Spleen (tissue), 11 donors: ENCODE results near the gene TMCO4. TPM values are rescaled to one million over a fixed set of nuclear protein-coding genes. Genes with fewer than 3 reads are reported as not detected.

ENCODE experiments used
- DNase-seq: peaks from one replicate; pipeline ENCODE4 v3.0.0-alpha.2; 2020
- H3K27ac ChIP-seq, 8 donors: fragments of 200-600 bp; sonication (generic) in 7 of 8; 1 replicate in 4 of 8; 2 replicates in 4 of 8; pipeline versions ENCODE4 v1.5.0 to v1.8.0; 2016 to 2021; ENCODE audit warnings: inconsistent platforms in 4 of 8, mild to moderate bottlenecking in 4 of 8, moderate library complexity in 1 of 8
- H3K27me3 ChIP-seq, 7 donors: fragments of 200-600 bp; sonication (generic) in 6 of 7; replicated peaks in 1 of 7; 1 replicate in 4 of 7; 2 replicates in 3 of 7; pipeline versions ENCODE4 v1.5.0 to v1.8.0; 2016 to 2021; ENCODE audit warnings: inconsistent platforms in 3 of 7, mild to moderate bottlenecking in 1 of 7
- H3K36me3 ChIP-seq, 6 donors: fragments of 200-600 bp; sonication (generic) in 5 of 6; 1 replicate in 4 of 6; 2 replicates in 2 of 6; pipeline versions ENCODE4 v1.5.0 to v1.8.0; 2016 to 2021; ENCODE audit warnings: inconsistent platforms in 2 of 6
- H3K4me1 ChIP-seq, 6 donors: fragments of 200-600 bp; sonication (generic) in 5 of 6; 1 replicate in 3 of 6; 2 replicates in 3 of 6; pipeline versions ENCODE4 v1.5.0 to v1.8.0; 2016 to 2021; ENCODE audit warnings: inconsistent platforms in 3 of 6
- H3K4me3 ChIP-seq, 8 donors: fragments of 200-600 bp; sonication (generic) in 7 of 8; 1 replicate in 4 of 8; 2 replicates in 4 of 8; pipeline versions ENCODE4 v1.5.0 to v1.8.0; 2016 to 2021; ENCODE audit warnings: inconsistent platforms in 4 of 8, mild to moderate bottlenecking in 4 of 8, moderate library complexity in 2 of 8
- H3K9me3 ChIP-seq, 8 donors: fragments of 200-600 bp; sonication (generic) in 7 of 8; 1 replicate in 4 of 8; 2 replicates in 4 of 8; pipeline versions ENCODE4 v1.5.0 to v1.8.0; 2016 to 2021; ENCODE audit warnings: inconsistent platforms in 4 of 8
- POLR2A ChIP-seq, 3 donors: fragments of 450-650 bp; IDR thresholded peaks; one replicate each; pipeline ENCODE4 v1.5.1; 2017; ENCODE audit warnings: antibody characterized with exemption in 3 of 3, mild to moderate bottlenecking in 1 of 3
- POLR2AphosphoS5 ChIP-seq, 3 donors: sonication (generic); formaldehyde crosslinking; IDR thresholded peaks; one replicate each; pipeline ENCODE4 v1.5.1; 2017; ENCODE audit warnings: antibody characterized with exemption in 3 of 3
- WGBS, 5 donors: extraction: QIAGEN DNeasy Blood & Tissue Kit in 3 of 5; methylation state at CpG; one replicate each; pipeline versions ENCODE4 v1.1.5 to v1.1.7; 2013 to 2018; 5-methylcytosine and 5-hydroxymethylcytosine counted together
- intact Hi-C: fragments of 100-400 bp; cut with DNase I; formaldehyde crosslinking; loops from one replicate; pipeline ENCODE4 v1.15.0; 2023; ENCODE audit warnings: low total_unique reads
- polyA plus RNA-seq, 3 donors: library from polyadenylated mRNA; stranded (reverse); fragments of 200-250 nt; gene quantifications; one replicate each; pipeline ENCODE4 v1.2.1, GENCODE V29; 2013
- total RNA-seq, 7 donors: library from RNA; depleted of rRNA in 3 of 7; stranded (reverse); fragments of >200 nt in 3 of 7; fragmentation: NEBNext Ultra II Directional in 4 of 7; extraction: Animal tissue kit (Norgen Biotek cat#: 25700) in 4 of 7; gene quantifications; one replicate each; pipeline versions ENCODE4 v1.1.0 to v1.2.1, GENCODE V29; 2016 to 2021
- TF ChIP-seq, protein P1 (sequence below), 11 experiments: fragments of 200-600 bp in 7 of 11; fragments of 450-650 bp in 4 of 11; sonication (generic) in 4 of 11; IDR thresholded peaks in 8 of 11; conservative IDR thresholded peaks in 3 of 11; 1 replicate in 7 of 11; 2 replicates in 4 of 11; pipeline versions ENCODE4 v1.4.0 to v1.8.0; 2016 to 2021; ENCODE audit warnings: antibody characterized with exemption in 11 of 11, inconsistent platforms in 4 of 11, mild to moderate bottlenecking in 1 of 11
- donor health status: healthy with polysubstance abuse.
- donor health status: DM: no; HTN: no; CAD: no; lungs with moderate emphysema.
- donor health status: DM: no; HTN: no; CAD: no.
- donor health status: Bipolar disorder and iron deficiency.
- donor health status: healthy.
- donor health status: DM: no; HTN: no; CAD: no.
- donor health status: DM: yes; HTN: yes; CAD: no.

The TMCO4 gene
- total and polyA plus RNA-seq, 10 donors, result 15.4 to 40.8 (median 27.2) TPM

DNA sequence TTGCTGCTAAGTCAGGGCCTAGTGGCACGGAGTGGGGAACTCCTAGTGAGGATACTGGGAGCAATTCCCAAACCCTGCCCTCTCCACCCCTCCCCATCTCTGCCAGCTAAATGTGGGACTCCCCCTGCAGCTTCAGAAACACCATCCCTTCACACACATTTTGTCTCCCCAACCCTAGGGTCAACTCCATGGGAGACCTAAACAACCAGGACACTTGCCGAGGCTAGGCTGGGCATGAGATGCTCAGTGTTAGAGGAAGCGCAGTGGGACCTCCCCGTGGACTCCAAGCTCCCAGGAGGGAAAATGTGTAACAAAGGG lies 13.9 kb upstream of the TMCO4 start:
- intact Hi-C loops, result no loop called here
- Histone ChIP-seq H3K4me3 (no peak overlapping the region), H3K36me3 (no peaks in the 10 kb centered on the region), H3K27ac (peak overlapping the region in 5 of 8 donors; percentile 37 to 65 (median 54)), H3K27me3 (no peaks in the 10 kb centered on the region), H3K4me1 (peaks cover 0 to 23% (median 0%) of the 10 kb centered on the region in 6 donors), H3K9me3 (no peaks in the 10 kb centered on the region)
- 79 to 95% (median 89%) methylated on average over 4 of the region's 4 CpGs for WGBS, 5 donors
- no peak for DNase-seq
- TF ChIP-seq POLR2AphosphoS5 (IDR thresholded peaks at IDR 0.05) (no peak), POLR2A (IDR thresholded peaks at IDR 0.05) (no peak)
- TF ChIP-seq, protein P1, sequence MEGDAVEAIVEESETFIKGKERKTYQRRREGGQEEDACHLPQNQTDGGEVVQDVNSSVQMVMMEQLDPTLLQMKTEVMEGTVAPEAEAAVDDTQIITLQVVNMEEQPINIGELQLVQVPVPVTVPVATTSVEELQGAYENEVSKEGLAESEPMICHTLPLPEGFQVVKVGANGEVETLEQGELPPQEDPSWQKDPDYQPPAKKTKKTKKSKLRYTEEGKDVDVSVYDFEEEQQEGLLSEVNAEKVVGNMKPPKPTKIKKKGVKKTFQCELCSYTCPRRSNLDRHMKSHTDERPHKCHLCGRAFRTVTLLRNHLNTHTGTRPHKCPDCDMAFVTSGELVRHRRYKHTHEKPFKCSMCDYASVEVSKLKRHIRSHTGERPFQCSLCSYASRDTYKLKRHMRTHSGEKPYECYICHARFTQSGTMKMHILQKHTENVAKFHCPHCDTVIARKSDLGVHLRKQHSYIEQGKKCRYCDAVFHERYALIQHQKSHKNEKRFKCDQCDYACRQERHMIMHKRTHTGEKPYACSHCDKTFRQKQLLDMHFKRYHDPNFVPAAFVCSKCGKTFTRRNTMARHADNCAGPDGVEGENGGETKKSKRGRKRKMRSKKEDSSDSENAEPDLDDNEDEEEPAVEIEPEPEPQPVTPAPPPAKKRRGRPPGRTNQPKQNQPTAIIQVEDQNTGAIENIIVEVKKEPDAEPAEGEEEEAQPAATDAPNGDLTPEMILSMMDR (IDR thresholded peaks at IDR 0.05 in 8 of 11, conservative IDR thresholded peaks at IDR 0.05 in 3 of 11), result no peak

DNA sequence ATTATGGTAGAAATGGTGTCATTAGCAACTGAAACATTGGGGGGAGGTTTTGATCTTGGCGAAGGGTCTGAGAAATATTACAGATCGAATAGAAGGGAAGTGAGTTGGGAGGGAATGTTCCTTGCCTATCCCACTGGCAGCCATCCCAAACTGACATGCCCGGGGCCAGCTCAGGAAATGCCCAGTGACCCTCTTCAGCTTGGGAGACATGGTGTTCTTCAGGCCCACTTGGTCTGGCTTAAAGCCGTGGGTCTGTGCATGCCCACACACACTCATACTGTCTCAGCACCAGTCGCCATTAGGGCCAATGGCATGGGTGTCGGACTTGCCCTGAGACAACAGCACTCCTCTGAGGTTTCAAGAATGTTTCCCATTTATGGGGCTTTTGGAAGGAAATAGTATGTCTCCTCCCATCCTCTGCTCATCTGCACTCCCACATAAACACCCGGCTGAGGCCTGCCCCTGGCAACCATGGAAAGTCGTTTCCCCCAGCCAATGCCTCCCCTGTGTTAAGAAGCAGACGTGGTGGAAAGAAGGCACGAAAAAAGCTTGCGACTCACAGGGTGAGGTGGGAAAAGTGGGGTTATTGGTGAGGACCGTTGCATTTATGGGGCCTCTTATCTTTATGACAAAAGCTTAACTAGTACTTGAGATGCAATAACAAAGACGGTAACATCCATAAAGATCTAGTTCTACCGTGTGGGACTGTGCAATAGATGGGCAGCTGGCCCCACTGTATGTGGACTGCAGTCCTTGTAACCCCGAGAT lies 13.3 kb upstream of the TMCO4 start:
- H3K27ac ChIP-seq, result peak overlapping the region in 7 of 8 donors; percentile 4 to 65 (median 43)
- no peak for DNase-seq
- WGBS, 5 donors, result 58 to 74% (median 66%) methylated on average over 15 of the region's 15 CpGs
- intact Hi-C loops, result no loop called here
- no peaks in the 10 kb centered on the region for H3K9me3 ChIP-seq
- H3K27me3 ChIP-seq, result no peaks in the 10 kb centered on the region
- H3K4me1 ChIP-seq, result peaks cover 0 to 18% (median 0%) of the 10 kb centered on the region in 6 donors
- H3K4me3 ChIP-seq, result no peak overlapping the region
- no peaks in the 10 kb centered on the region for H3K36me3 ChIP-seq
- TF ChIP-seq POLR2AphosphoS5 (IDR thresholded peaks at IDR 0.05) (peak in 2 of 3 donors; percentile 30 to 56), POLR2A (IDR thresholded peaks at IDR 0.05) (no peak)
- TF ChIP-seq, protein P1 (IDR thresholded peaks at IDR 0.05 in 8 of 11, conservative IDR thresholded peaks at IDR 0.05 in 3 of 11), result no peak

DNA sequence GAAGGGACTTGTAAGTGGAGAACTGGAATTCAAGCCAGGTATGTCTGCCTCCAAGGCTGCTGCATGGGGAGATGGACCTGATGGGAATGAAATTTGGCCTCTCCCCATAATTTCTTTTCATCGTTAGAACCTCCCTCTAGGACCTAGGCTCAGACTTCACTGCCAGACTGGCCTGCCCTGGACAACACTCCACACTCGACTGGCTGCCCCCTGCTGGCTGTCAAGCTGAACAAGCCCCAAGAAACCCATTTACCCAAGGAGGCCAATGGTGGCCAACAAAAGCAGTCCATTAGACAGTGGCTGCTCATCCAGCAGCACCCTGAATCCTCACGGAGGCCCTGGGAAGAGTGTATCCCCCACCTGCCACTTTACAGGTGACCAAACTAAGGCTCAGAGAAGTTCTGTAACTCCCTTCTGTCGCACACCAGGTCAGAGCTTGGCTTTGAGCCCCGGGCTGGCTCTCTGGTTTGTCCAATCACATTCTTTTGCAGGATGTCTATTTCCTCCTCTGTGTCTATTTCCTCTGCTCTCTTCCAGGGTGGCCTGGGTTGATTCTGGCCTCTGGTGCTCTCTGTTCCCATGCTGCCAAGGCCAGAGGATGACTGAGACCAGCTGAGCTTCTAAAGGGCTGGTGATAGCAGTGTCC lies 11.6 kb upstream of the TMCO4 start:
- no peak for DNase-seq
- Histone ChIP-seq H3K4me1 (peaks cover 0 to 15% (median 0%) of the 10 kb centered on the region in 6 donors), H3K36me3 (no peaks in the 10 kb centered on the region), H3K9me3 (no peaks in the 10 kb centered on the region), H3K27ac (peak overlapping the region in 4 of 8 donors; percentile 11 to 65 (median 38)), H3K4me3 (no peak overlapping the region), H3K27me3 (no peaks in the 10 kb centered on the region)
- intact Hi-C loops, result no loop called here
- 49 to 59% (median 55%) methylated on average over 5 of the region's 5 CpGs for WGBS, 5 donors
- no peak for TF ChIP-seq POLR2AphosphoS5 (IDR thresholded peaks at IDR 0.05)
- TF ChIP-seq, protein P1 (IDR thresholded peaks at IDR 0.05 in 8 of 11, conservative IDR thresholded peaks at IDR 0.05 in 3 of 11), result peak in 7 of 11 experiments; percentile 34 to 63 (median 51)

DNA sequence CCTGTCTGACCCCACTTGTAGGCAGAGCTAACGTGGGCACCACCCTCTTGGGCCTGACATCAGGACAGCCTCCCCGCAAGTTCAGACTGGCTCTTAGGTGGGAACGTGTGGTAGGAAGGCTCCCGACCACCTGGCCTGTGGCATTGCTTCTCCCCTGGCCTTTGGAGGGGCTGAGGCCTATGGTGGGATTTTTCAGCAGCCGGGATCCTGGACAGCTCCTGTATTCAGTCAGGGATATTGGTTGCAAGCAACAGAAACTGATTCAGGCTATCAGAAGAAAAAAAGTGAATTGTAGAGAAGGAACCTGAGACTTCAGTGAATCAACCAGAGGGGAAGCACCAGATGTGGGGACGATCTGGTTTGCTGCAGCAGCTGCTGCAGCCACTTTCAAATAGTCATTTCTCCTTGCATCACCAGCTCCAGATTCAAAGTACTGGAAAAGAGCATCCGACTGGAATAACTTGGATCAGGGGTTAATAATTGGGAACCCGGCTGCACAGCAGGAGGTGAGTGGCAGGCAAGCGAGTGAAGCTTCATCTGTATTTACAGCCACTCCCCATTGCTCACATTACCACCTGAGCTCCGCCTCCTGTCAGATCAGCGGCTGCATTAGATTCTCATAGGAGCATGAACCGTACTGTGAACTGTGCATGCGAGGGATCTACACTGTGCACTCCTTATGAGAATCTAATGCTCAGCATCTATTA lies 9.5 kb upstream of the TMCO4 start:
- Histone ChIP-seq H3K27ac (no peak overlapping the region), H3K36me3 (no peaks in the 10 kb centered on the region), H3K9me3 (no peaks in the 10 kb centered on the region), H3K27me3 (no peaks in the 10 kb centered on the region), H3K4me1 (peaks cover 0 to 15% (median 0%) of the 10 kb centered on the region in 6 donors), H3K4me3 (no peak overlapping the region)
- intact Hi-C loops, result no loop called here
- no peak for DNase-seq
- 76 to 93% (median 84%) methylated on average over 12 to 13 of the region's 13 CpGs for WGBS, 5 donors
- TF ChIP-seq POLR2AphosphoS5 (IDR thresholded peaks at IDR 0.05) (no peak), POLR2A (IDR thresholded peaks at IDR 0.05) (no peak)
- TF ChIP-seq, protein P1 (IDR thresholded peaks at IDR 0.05 in 8 of 11, conservative IDR thresholded peaks at IDR 0.05 in 3 of 11), result no peak
